GM12878 (cell line): ENCODE measurements around the gene ARID3A. TPM values are rescaled to one million over a fixed set of nuclear protein-coding genes. Genes with fewer than 3 reads are reported as not detected.

ENCODE experiments used
- CTCF ChIP-seq, 3 experiments: IDR thresholded peaks in 2 of 3; conservative IDR thresholded peaks in 1 of 3; 2 replicates each; pipeline ENCODE4 v1.5.1; 2011; ENCODE audit warnings: low read depth in 3 of 3, low read length in 3 of 3, mild to moderate bottlenecking in 3 of 3, control low read depth in 2 of 3, moderate library complexity in 2 of 3, inconsistent platforms in 1 of 3, mixed read lengths in 1 of 3; ENCODE audit not compliant: control insufficient read depth in 2 of 3, insufficient read depth in 1 of 3; ENCODE audit errors: extremely low read depth in 1 of 3
- EP300 ChIP-seq, 2 experiments: fragments of 150-350 bp in 1 of 2; IDR thresholded peaks; 2 replicates each; pipeline ENCODE4 v1.6.1; 2011 to 2012; ENCODE audit warnings: low read depth in 2 of 2, low read length in 2 of 2, borderline replicate concordance in 1 of 2, improper control_type of control experiment in 1 of 2, inconsistent platforms in 1 of 2; ENCODE audit not compliant: control insufficient read depth in 1 of 2
- FOXK2 ChIP-seq: fragments of 450-650 bp; IDR thresholded peaks from 2 replicates; pipeline ENCODE4 v1.6.1; 2017; ENCODE audit warnings: mild to moderate bottlenecking, moderate library complexity
- HDAC6 ChIP-seq: fragments of 200-600 bp; sonication (generic); IDR thresholded peaks from one replicate; pipeline ENCODE4 v1.8.0; 2017; ENCODE audit warnings: antibody characterized with exemption; ENCODE audit not compliant: unreplicated experiment
- IRF4 ChIP-seq: IDR thresholded peaks from 2 replicates; pipeline ENCODE4 v1.6.1; 2011; ENCODE audit warnings: low read depth, low read length
- KDM1A ChIP-seq: fragments of 200-600 bp; sonication (generic); IDR thresholded peaks from 2 replicates; pipeline ENCODE4 v1.6.1; 2016; ENCODE audit warnings: borderline replicate concordance
- LARP7 ChIP-seq: fragments of 450-650 bp; IDR thresholded peaks from 2 replicates; pipeline ENCODE4 v1.6.1; 2017; ENCODE audit warnings: mild to moderate bottlenecking
- MXI1 ChIP-seq: fragments of 150-350 bp; IDR thresholded peaks from 2 replicates; pipeline ENCODE4 v1.6.1; 2011; ENCODE audit warnings: low read depth, mild to moderate bottlenecking, inconsistent platforms, low read length, improper control_type of control experiment
- POLR2AphosphoS2 ChIP-seq: IDR thresholded peaks from 2 replicates; pipeline ENCODE4 v1.6.1; 2011; ENCODE audit warnings: low read depth, mild to moderate bottlenecking, low read length, improper control_type of control experiment, moderate library complexity
- RELA ChIP-seq: fragments of 450-650 bp; IDR thresholded peaks from 2 replicates; pipeline ENCODE4 v1.8.0; 2014; ENCODE audit warnings: borderline replicate concordance; ENCODE audit not compliant: partially characterized antibody
- SMAD1 ChIP-seq: fragments of 450-650 bp; IDR thresholded peaks from 2 replicates; pipeline ENCODE4 v1.6.1; 2018; ENCODE audit warnings: mild to moderate bottlenecking, low read depth; ENCODE audit not compliant: partially characterized antibody
- SP1 ChIP-seq: IDR thresholded peaks from one replicate; pipeline ENCODE4 v1.6.1; 2011; ENCODE audit warnings: low read depth, low read length
- TBL1XR1 ChIP-seq: IDR thresholded peaks from 2 replicates; pipeline ENCODE4 v1.6.1; 2012; ENCODE audit warnings: low read depth, low read length, improper control_type of control experiment
- TCF12 ChIP-seq: IDR thresholded peaks from 2 replicates; pipeline ENCODE4 v1.6.1; 2011; ENCODE audit warnings: low read depth, mild to moderate bottlenecking, low read length
- ZBED1 ChIP-seq: IDR thresholded peaks from 2 replicates; pipeline ENCODE4 v1.6.1; 2016; ENCODE audit warnings: borderline replicate concordance
- ZNF217 ChIP-seq: fragments of 450-650 bp; IDR thresholded peaks from 2 replicates; pipeline ENCODE4 v1.6.1; 2017; ENCODE audit warnings: antibody characterized with exemption, mild to moderate bottlenecking
- polyA plus RNA-seq, 11 experiments: library from polyadenylated mRNA; depleted of rRNA in 4 of 11; unstranded in 6 of 11; stranded (reverse) in 5 of 11; fragments of >200 nt; fragmentation: Nextera tagmentation in 4 of 11; fragmentation: Illumina TruSeq in 1 of 11; extraction: Ambion mirVana in 4 of 11; extraction: Trizol in 1 of 11; gene quantifications; 1 replicate in 1 of 11; 2 replicates in 10 of 11; pipeline versions ENCODE4 v1.2.1 to v1.2.3, GENCODE V29; 2011 to 2016; ENCODE audit warnings: inconsistent platforms in 2 of 11, missing spikeins in 2 of 11, low read depth in 1 of 11
- total RNA-seq, 4 experiments: library from RNA; depleted of rRNA in 3 of 4; stranded (reverse); fragments of >200 nt in 3 of 4; fragmentation: Illumina TruSeq in 1 of 4; extraction: Trizol in 1 of 4; gene quantifications; 2 replicates each; pipeline versions ENCODE4 v1.2.1 to v1.2.3, GENCODE V29; 2013 to 2021
- TF ChIP-seq, protein P1 (sequence below): fragments of 150-350 bp; IDR thresholded peaks from 2 replicates; pipeline ENCODE4 v1.6.1; 2016; ENCODE audit warnings: low read depth, low read length

Gene ARID3A
- total and polyA plus RNA-seq, 10 of the 15 experiments (the other 5 are each of a cell fraction or from before 2014, with no cell fraction given): 0.76 to 70.0 (median 16.7) TPM

GRCh38 chr19:932648-933552, 7.1 kb downstream of the ARID3A start (continued):
- TF ChIP-seq LARP7 (no peak), TCF12 (peak; percentile 85), ZNF217 (no peak), FOXK2 (no peak), EP300 (IDR thresholded peaks at IDR 0.05; ENCODE audit: borderline replicate concordance in 1 of 2, control insufficient read depth in 1 of 2, low read depth in 2 of 2, low read length in 2 of 2) (no peak), IRF4 (no peak), ZBED1 (no peak), TBL1XR1 (no peak), SP1 (no peak), HDAC6 (no peak), RELA (no peak), MXI1 (peak; percentile 33; the same call in 1 of the 2 replicates), POLR2AphosphoS2 (no peak; the same call in 1 of the 2 replicates), SMAD1 (no peak), KDM1A (no peak), CTCF (IDR thresholded peaks at IDR 0.05 in 2 of 3, conservative IDR thresholded peaks at IDR 0.05 in 1 of 3; ENCODE audit: control insufficient read depth in 2 of 3, extremely low read depth in 1 of 3, insufficient read depth in 1 of 3, low read depth in 3 of 3, low read length in 3 of 3) (no peak)
- TF ChIP-seq, protein P1, sequence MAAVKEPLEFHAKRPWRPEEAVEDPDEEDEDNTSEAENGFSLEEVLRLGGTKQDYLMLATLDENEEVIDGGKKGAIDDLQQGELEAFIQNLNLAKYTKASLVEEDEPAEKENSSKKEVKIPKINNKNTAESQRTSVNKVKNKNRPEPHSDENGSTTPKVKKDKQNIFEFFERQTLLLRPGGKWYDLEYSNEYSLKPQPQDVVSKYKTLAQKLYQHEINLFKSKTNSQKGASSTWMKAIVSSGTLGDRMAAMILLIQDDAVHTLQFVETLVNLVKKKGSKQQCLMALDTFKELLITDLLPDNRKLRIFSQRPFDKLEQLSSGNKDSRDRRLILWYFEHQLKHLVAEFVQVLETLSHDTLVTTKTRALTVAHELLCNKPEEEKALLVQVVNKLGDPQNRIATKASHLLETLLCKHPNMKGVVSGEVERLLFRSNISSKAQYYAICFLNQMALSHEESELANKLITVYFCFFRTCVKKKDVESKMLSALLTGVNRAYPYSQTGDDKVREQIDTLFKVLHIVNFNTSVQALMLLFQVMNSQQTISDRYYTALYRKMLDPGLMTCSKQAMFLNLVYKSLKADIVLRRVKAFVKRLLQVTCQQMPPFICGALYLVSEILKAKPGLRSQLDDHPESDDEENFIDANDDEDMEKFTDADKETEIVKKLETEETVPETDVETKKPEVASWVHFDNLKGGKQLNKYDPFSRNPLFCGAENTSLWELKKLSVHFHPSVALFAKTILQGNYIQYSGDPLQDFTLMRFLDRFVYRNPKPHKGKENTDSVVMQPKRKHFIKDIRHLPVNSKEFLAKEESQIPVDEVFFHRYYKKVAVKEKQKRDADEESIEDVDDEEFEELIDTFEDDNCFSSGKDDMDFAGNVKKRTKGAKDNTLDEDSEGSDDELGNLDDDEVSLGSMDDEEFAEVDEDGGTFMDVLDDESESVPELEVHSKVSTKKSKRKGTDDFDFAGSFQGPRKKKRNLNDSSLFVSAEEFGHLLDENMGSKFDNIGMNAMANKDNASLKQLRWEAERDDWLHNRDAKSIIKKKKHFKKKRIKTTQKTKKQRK: no peak
